H1 (cell line): ENCODE measurements around the gene ANKRD34B. TPM values are rescaled to one million over a fixed set of nuclear protein-coding genes. Genes with fewer than 3 reads are reported as not detected.

ENCODE experiments used
- ATF2 ChIP-seq: IDR thresholded peaks from 2 replicates; pipeline ENCODE4 v1.6.1; 2012; ENCODE audit warnings: low read length, inconsistent platforms
- polyA plus RNA-seq, 7 experiments: library from polyadenylated mRNA; depleted of rRNA in 3 of 7; stranded (reverse) in 5 of 7; unstranded in 2 of 7; fragments of >200 nt in 5 of 7; fragments of 200-250 nt in 2 of 7; gene quantifications; 1 replicate in 5 of 7; 2 replicates in 1 of 7; 4 replicates in 1 of 7; pipeline versions ENCODE4 v1.2.1 to v1.2.3, GENCODE V29; 2011 to 2013; ENCODE audit warnings: missing spikeins in 2 of 7, mixed read lengths in 2 of 7
- total RNA-seq: library from RNA; stranded (reverse); fragmentation: NEBNext Ultra II Directional; extraction: Animal tissue kit (Norgen Biotek cat#: 25700); gene quantifications from 2 replicates; pipeline ENCODE4 v1.2.1, GENCODE V29; 2021

Gene ANKRD34B
- total and polyA plus RNA-seq, 2 of the 8 experiments (the other 6 are each of a cell fraction or from before 2014, with no cell fraction given), result 1.5 to 6.3 TPM

- no peak for TF ChIP-seq ATF2
These were observed 4.8 kb downstream of the ANKRD34B start (continued) for GRCh38 chr5:80565330-80565729.
